MG63 (cell line): ENCODE measurements around the gene PPP1R3G. TPM values are rescaled to one million over a fixed set of nuclear protein-coding genes. Genes with fewer than 3 reads are reported as not detected.
A peak's percentile ranks its signal among the peaks of the same experiment; 100 is the strongest.

ENCODE experiments used
- DNase-seq: peaks from one replicate; pipeline ENCODE4 v3.0.0-alpha.2; 2020
- H3K27me3 ChIP-seq: fragments of 250-450 bp; sonication (Bioruptor Pico); 2 replicates; pipeline ENCODE4 v1.5.1; 2020; ENCODE audit warnings: mild to moderate bottlenecking, moderate library complexity
- H3K36me3 ChIP-seq: fragments of 250-450 bp; sonication (Bioruptor Pico); 2 replicates; pipeline ENCODE4 v1.5.1; 2020; ENCODE audit warnings: mild to moderate bottlenecking, moderate library complexity
- H3K4me3 ChIP-seq: fragments of 250-450 bp; sonication (Bioruptor Pico); 2 replicates; pipeline ENCODE4 v1.5.1; 2020; ENCODE audit warnings: mild to moderate bottlenecking, moderate library complexity
- H3K9me3 ChIP-seq: fragments of 250-450 bp; sonication (Bioruptor Pico); 2 replicates; pipeline ENCODE4 v1.5.1; 2020; ENCODE audit warnings: mild to moderate bottlenecking, moderate library complexity
- total RNA-seq: library from RNA; depleted of rRNA; stranded (reverse); fragments of >200 nt; shearing (Covaris generic); gene quantifications from 2 replicates; pipeline ENCODE4 v1.2.3, GENCODE V29; 2014; ENCODE audit warnings: low replicate concordance

Gene PPP1R3G
- total RNA-seq, 1 experiment from 2014 or later, result 0.16 TPM

DNA sequence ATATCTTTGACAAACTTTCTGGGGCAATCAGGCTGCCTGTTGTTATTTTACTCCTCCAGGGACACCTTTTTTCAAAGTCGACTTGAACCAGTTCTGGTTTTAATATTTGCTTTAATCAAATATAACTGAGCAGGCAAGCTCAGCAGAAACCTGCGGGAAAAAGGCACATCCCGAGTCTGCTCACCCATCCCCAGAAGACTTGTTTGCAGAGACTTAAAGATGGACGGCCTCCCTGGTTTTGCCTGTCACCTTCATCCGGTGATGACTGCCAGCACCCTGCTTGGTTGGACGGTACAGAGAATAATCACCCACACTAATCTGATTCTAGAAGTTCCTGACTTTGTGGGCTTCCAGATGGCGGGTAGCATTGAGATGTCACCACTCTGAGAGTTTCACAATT, 36.8 kb downstream of the PPP1R3G start:
- H3K27me3 ChIP-seq, result no peaks in the 10 kb centered on the region
- no peaks in the 10 kb centered on the region for H3K36me3 ChIP-seq
- DNase-seq, result no peak
- no peaks in the 10 kb centered on the region for H3K9me3 ChIP-seq
- no peak overlapping the region for H3K4me3 ChIP-seq

DNA sequence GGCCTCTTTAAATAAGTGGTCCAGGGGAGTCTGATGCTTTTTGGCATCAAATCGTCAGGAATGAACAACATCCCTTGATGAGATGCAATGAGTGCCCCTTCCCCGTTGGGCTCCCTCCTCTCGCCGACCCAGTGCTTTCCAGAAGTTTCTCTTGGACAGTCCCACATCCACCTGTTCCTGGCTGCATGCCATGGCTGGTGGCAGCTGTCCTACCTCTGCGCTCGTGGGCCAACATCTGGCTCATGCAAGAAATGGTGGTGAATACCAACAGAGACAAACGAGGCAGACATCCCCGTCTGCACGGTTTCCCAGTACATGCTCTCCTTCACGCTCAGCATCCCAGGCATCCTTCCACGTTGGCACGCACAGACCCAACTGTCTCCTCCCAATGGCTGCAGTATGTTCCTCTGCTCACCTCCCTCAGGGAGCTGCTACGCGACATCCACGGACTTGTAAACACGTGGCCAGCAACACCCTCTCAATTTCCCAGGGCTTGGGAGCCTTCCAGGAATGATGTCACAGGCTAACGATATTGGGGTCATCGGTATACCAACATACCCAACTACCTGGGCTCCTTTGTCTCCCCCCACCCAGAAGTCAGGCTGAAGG, 37.5 kb downstream of the PPP1R3G start:
- Histone ChIP-seq H3K9me3 (no peaks in the 10 kb centered on the region), H3K36me3 (no peaks in the 10 kb centered on the region), H3K27me3 (no peaks in the 10 kb centered on the region), H3K4me3 (no peak overlapping the region)
- DNase-seq, result no peak

DNA sequence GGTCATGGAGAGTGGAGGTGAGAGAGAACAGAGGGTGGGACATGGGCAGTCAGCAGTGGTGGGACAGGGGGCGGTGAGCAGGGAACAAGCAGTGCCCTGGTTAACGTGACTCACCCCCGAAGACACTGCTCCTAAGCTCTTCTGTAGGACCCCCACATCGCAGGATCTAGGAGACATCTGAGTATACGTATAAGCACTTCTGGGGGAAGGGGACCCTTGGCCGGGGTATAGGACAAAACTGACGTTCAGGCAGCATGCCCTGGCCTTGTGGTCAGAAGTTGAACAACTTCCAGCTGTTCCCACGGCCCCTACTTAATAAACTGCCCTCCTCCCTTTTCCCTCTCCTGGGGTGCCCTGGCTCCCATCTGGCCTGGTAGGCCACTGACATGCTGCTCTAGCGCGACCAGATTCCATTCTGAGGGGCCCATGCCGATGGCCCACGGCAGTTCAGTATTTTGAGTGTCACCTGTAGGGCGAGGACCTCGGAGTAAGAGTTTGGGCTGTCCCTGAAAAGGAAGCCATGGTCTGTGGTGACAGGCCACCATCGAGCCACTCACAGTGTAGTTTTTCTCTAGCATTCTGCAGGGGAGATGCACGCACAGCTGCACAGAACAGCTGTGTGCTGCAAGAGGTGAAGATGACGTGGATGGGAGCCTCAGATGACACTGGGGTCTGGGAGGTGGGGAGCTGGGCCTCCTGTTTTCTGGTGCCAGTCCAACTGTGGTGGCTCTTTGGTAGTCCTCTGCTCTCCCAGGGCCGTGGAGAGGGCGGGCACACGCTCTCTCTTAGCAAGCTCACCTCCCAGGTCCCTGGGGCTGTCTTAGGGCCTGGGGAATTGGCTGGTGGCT, 38.4 kb downstream of the PPP1R3G start:
- no peaks in the 10 kb centered on the region for H3K27me3 ChIP-seq
- no peaks in the 10 kb centered on the region for H3K36me3 ChIP-seq
- DNase-seq, result no peak
- no peak overlapping the region for H3K4me3 ChIP-seq
- no peaks in the 10 kb centered on the region for H3K9me3 ChIP-seq

GRCh38 chr6:5124526-5124925, 39.4 kb downstream of the PPP1R3G start:
- no peaks in the 10 kb centered on the region for H3K36me3 ChIP-seq
- H3K4me3 ChIP-seq, result no peak overlapping the region
- no peaks in the 10 kb centered on the region for H3K9me3 ChIP-seq
- no peak for DNase-seq
- H3K27me3 ChIP-seq, result no peaks in the 10 kb centered on the region

DNA sequence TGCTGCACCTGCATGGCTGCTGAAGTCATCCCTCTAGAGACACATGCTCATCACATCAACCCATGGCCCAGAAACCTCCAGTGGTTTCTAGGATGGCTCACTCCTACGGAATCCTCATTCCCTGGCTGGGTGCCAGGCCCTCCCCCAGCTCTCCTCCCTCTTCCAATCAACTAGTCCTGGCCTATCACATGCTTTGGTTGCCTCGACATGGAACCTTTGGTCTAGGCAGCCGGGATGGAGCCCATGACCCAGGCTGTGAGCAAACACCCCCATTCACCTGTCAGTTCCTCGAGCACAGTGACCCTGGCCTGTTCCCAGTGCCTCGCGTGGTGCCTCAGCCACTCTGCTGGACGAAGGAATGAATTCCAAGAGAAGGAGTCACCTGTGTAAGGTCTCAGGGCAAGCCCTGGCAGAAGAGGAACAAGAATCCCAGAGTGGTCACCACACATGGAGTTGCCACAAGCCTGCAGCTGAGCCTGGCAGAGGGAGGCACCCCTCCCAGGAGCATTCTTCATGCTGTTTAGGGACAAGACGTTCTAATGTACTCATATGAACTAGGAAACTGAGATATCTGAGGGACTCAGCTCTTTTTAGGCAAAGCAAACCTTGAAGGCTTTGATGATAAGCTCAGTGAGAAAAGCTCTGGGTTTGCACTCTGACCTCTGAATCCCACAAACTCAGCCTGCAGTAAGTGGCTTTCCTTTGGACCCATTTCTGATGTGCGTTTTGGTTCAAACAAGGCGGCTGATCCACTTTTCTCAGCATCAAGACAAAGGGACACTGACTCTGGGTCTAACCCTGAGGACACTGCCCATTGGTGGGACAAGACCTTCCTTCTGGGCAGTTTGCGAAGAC, 40.2 kb downstream of the PPP1R3G start:
- Histone ChIP-seq H3K36me3 (no peaks in the 10 kb centered on the region), H3K27me3 (no peaks in the 10 kb centered on the region), H3K4me3 (no peak overlapping the region), H3K9me3 (no peaks in the 10 kb centered on the region)
- DNase-seq, result peak; percentile 13

GRCh38 chr6:5126214-5126613, 41.1 kb downstream of the PPP1R3G start:
- no peak for DNase-seq
- Histone ChIP-seq H3K9me3 (no peaks in the 10 kb centered on the region), H3K36me3 (no peaks in the 10 kb centered on the region), H3K4me3 (no peak overlapping the region), H3K27me3 (no peaks in the 10 kb centered on the region)

DNA sequence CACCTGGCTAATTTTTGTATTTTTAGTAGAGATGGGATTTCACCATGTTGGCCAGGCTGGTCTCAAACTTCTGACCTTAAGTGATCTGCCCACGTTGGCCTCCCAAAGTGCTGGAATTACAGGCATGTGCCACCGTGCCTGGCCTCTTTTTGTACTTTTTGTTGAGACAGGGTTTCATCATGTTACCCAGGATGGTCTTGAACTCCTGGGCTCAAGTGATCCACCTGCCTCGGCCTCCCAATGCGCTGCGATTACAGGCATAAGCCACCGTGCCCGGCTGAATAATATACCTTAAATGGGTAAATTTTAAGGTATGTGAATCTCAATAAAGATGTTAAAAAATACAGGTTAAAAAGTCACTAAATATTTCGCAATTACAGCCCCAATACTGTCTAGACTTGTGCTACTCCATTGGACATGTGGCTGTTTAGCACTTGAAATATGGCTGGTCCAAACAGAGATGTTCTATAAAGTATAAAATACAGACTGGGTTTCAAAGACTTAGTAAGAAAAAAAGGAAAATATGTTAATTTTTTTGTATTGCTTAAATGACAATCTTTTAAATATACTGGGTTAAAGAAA, 42.1 kb downstream of the PPP1R3G start:
- DNase-seq, result no peak
- Histone ChIP-seq H3K4me3 (no peak overlapping the region), H3K27me3 (no peaks in the 10 kb centered on the region), H3K36me3 (no peaks in the 10 kb centered on the region), H3K9me3 (no peaks in the 10 kb centered on the region)

- no peak overlapping the region for H3K4me3 ChIP-seq
- no peaks in the 10 kb centered on the region for H3K9me3 ChIP-seq
- H3K36me3 ChIP-seq, result no peaks in the 10 kb centered on the region
- H3K27me3 ChIP-seq, result no peaks in the 10 kb centered on the region
- no peak for DNase-seq
These were observed 43.2 kb downstream of the PPP1R3G start for GRCh38 chr6:5128351-5128750.

DNA sequence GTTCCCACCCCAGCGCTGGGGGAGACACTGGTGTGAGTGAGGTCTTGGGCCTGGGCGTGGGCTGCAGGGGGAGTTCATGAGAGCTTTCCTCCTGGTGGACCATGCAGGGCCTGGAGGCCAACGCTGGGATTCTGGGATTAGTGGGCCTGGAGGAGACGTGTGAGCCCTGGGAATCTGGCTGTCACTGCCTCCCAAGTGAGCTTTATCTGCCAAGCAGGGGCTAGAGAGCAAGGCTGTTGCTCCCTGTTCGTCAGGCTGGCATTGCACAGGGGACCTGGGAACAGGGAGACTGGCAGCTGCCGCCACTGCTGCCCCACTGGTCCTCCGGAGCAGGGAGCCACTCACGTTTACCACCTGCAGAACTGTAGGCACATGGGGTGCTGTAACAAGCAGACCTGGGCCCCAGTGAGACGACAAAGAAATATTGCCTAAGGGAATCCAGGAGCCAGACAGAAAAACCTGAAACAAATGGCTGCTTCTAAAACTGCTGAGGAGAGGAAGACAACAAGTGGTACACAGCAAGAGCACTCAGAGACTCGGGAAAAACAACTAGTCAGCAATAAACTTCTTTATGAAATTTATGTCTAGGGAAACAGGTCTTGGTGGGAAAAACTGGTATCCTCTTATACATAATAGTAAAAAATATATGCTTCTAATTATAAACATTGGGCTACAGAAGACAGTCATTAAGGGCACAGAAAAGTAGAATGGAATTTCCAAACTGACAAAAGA, 45.2 kb downstream of the PPP1R3G start:
- Histone ChIP-seq H3K4me3 (no peak overlapping the region), H3K36me3 (no peaks in the 10 kb centered on the region), H3K9me3 (no peaks in the 10 kb centered on the region), H3K27me3 (no peaks in the 10 kb centered on the region)
- no peak for DNase-seq

GRCh38 chr6:5132731-5133130, 47.6 kb downstream of the PPP1R3G start:
- Histone ChIP-seq H3K27me3 (no peaks in the 10 kb centered on the region), H3K36me3 (no peaks in the 10 kb centered on the region), H3K4me3 (no peak overlapping the region), H3K9me3 (no peaks in the 10 kb centered on the region)
- no peak for DNase-seq

DNA sequence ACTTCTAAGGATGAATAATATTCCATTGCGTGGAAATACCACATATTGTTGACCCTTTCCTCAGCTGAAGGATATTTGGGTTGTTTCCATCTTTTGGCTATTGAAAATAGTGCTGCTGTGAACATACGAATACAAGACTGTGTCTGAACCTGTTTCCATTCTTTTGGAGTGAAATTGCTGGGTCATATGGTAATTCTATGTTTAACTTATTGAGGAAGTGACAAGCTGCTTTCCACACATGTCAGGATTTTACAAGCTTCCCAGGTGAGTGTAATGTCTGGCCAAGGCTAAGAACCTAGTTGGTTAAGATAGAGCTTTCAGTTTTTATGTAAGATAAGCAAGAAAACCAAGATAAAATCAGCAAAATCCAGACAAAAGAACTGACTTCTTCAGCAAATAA, 48.8 kb downstream of the PPP1R3G start:
- Histone ChIP-seq H3K4me3 (no peak overlapping the region), H3K36me3 (no peaks in the 10 kb centered on the region), H3K27me3 (no peaks in the 10 kb centered on the region), H3K9me3 (no peaks in the 10 kb centered on the region)
- DNase-seq, result no peak

- H3K36me3 ChIP-seq, result no peaks in the 10 kb centered on the region
- peak; percentile 5 for DNase-seq
These were observed 50.7 kb downstream of the PPP1R3G start for GRCh38 chr6:5135788-5136376.

DNA sequence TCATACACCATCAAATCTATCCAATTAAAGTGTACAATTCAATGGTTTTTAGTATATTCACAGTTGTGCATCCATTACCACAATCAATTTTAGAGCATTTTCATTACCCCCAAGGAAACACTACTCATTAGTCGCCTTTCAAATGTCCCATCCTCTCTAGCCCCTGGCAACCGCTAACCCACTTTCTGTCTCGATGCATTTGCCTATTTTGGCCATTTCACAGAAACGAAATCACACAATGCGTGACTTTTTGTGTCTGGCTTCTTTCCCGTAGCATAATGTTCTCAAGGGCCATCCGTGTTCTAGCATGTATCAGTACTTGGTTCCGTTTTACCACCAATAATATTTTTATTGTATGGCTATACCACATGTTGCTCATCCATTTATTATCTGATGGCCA, 51.7 kb downstream of the PPP1R3G start:
- Histone ChIP-seq H3K9me3 (no peaks in the 10 kb centered on the region), H3K27me3 (no peaks in the 10 kb centered on the region), H3K4me3 (no peak overlapping the region), H3K36me3 (no peaks in the 10 kb centered on the region)
- DNase-seq, result no peak

More at GRCh38 chr6:5135788-5136376, 50.7 kb downstream of the PPP1R3G start:
- Histone ChIP-seq H3K4me3 (no peak overlapping the region), H3K9me3 (no peaks in the 10 kb centered on the region), H3K27me3 (no peaks in the 10 kb centered on the region)
